PC-3 (cell line): ENCODE data around the gene MXRA7. TPM values are rescaled to one million over a fixed set of nuclear protein-coding genes. Genes with fewer than 3 reads are reported as not detected.

Experiments used
- microRNA-seq: library from miRNA; unstranded; fragments of <30 nt; microRNA quantifications from one replicate; pipeline ENCODE4 v1.1.0, GENCODE V29; 2020; ENCODE audit not compliant: unreplicated experiment
- total RNA-seq: library from RNA; depleted of rRNA; stranded (reverse); fragments of >200 nt; gene quantifications from 2 replicates; pipeline ENCODE4 v1.2.3, GENCODE V29; 2014; rRNA removed

Gene MXRA7
- total RNA-seq, 1 experiment from 2014 or later = 98.3 TPM

Small RNAs within 50 kb of the gene (microRNA-seq; reads per million reads assigned to microRNA genes)
- gene MIR636 = 1.8 reads per million

Other genes with a start within 250 kb of the MXRA7 start
- gene AANAT, start 243.4 kb downstream of the MXRA7 start, total RNA-seq = not detected in 2 replicates
- 52.3 and 74.8 TPM in 2 replicates for gene RHBDF2, start 209.5 kb downstream of the MXRA7 start, total RNA-seq
- 0.40 and 0.62 TPM in 2 replicates for gene CYGB, start 173.3 kb downstream of the MXRA7 start, total RNA-seq
- gene PRCD, start 170.9 kb downstream of the MXRA7 start, total RNA-seq = 0.86 and 2.5 TPM in 2 replicates
- gene ST6GALNAC2, start 125.1 kb downstream of the MXRA7 start, total RNA-seq = 1.0 and 6.4 TPM in 2 replicates
- gene ST6GALNAC1, start 67.2 kb downstream of the MXRA7 start, total RNA-seq = 2.6 and 4.1 TPM in 2 replicates
- 39.0 and 49.8 TPM in 2 replicates for gene JMJD6, start 15.6 kb upstream of the MXRA7 start, total RNA-seq
- 48.1 and 58.7 TPM in 2 replicates for gene METTL23, start 15.9 kb upstream of the MXRA7 start, total RNA-seq
- 562 and 859 TPM in 2 replicates for gene SRSF2, start 26.4 kb upstream of the MXRA7 start, total RNA-seq
- gene MFSD11, start 27.2 kb upstream of the MXRA7 start, total RNA-seq = 16.6 and 17.3 TPM in 2 replicates
- gene MGAT5B, start 157.4 kb upstream of the MXRA7 start, total RNA-seq = 4.9 and 10.3 TPM in 2 replicates